ENCODE results near the gene MAPK1. TPM values are rescaled to one million over a fixed set of nuclear protein-coding genes. Genes with fewer than 3 reads are reported as not detected.

MAPK1 gene
- total RNA-seq, 1 donor from 2014 or later = 112 TPM

DNA sequence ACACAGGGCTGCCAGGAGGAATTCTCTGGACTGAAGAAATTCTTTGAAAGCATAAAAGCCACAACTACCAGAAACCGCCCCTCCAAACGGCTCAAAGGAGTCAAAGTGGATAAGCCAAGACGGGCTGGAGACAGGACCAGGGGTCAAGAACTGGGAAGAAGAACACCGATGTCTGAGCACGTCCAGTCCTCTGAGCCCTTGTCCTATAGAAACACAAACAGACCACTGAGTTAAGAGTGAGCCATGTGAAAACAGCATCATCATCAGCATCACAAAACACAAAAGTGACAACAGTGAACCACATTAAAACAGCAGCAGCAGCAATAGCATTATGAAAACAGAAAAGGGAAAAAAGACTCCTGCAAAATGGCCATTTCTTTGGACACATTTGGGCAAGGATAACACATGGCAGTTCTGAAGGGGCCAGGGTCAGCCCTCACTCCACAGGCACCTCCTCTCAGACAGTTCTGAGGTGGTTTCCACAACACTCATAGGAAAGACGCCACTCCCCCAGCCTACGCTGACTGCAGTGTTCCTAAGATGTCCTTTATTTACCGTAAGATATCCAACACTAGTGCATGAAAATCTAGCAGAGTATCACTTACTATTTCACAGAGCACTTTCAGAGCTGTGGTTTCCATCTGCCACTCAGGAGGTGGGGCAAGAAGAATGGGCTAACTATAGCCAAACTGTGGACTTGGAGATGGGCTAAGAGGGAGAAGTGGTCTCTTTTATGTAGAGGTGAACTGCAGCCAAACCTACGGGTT lies 103.2 kb downstream of the MAPK1 start:
- no peak for DNase-seq (ENCODE audit: extremely low spot score, unreplicated experiment)
- Mint-ChIP-seq H3K27me3 (no peaks in the 10 kb centered on the region), H3K36me3 (peaks cover 20% of the 10 kb centered on the region), H3K4me3 (no peak overlapping the region), H3K27ac (no peak overlapping the region), H3K9me3 (no peaks in the 10 kb centered on the region), H3K4me1 (ENCODE audit: unreplicated experiment) (no peaks in the 10 kb centered on the region)
- TF ChIP-seq, protein P1, sequence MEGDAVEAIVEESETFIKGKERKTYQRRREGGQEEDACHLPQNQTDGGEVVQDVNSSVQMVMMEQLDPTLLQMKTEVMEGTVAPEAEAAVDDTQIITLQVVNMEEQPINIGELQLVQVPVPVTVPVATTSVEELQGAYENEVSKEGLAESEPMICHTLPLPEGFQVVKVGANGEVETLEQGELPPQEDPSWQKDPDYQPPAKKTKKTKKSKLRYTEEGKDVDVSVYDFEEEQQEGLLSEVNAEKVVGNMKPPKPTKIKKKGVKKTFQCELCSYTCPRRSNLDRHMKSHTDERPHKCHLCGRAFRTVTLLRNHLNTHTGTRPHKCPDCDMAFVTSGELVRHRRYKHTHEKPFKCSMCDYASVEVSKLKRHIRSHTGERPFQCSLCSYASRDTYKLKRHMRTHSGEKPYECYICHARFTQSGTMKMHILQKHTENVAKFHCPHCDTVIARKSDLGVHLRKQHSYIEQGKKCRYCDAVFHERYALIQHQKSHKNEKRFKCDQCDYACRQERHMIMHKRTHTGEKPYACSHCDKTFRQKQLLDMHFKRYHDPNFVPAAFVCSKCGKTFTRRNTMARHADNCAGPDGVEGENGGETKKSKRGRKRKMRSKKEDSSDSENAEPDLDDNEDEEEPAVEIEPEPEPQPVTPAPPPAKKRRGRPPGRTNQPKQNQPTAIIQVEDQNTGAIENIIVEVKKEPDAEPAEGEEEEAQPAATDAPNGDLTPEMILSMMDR (conservative IDR thresholded peaks at IDR 0.05) = no peak

DNA sequence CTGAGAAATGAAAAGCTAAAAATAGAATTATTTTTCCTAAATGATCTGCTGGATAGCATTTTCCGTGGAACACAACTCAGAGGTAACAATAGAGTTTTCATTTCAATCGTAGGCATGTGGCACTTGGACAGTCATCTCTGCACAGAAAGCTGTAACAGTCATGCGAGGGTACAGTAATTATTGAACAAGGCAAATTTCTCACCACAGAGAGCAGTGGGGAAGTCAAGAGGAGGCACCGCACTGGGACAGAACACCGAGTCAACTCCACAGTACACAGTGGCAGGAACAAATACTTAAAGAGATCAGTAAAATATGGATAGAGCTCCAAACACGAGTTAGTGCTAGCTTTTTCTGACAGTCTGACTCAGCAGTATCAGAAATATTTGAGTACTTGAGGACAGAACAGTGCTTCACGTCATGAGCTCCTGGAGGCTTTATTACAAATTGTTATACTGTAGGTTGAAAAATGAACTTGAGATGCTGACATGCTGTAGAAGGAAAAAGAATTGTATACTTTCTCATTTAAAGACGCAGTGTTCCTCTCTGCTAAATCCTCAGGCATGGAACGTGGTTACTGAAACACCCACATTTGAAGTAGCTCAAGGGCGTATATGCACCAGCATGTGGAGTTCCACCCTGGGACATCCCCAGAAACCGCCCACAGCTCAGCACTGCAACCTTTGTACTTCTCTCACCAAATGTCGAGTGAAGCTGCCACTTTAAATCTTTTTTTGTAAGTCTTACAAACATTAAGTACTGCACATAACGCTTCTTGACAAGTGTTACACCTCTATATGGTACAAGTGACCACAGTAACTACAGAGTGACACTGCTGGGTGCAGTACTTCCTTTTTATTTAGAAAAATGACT lies 104.5 kb downstream of the MAPK1 start:
- no peak for DNase-seq (ENCODE audit: extremely low spot score, unreplicated experiment)
- TF ChIP-seq, protein P1 (conservative IDR thresholded peaks at IDR 0.05) = no peak
- H3K9me3 Mint-ChIP-seq = no peaks in the 10 kb centered on the region
- H3K27me3 Mint-ChIP-seq = no peaks in the 10 kb centered on the region
- peak overlapping the region; percentile 18 for H3K27ac Mint-ChIP-seq
- peaks cover 22% of the 10 kb centered on the region for H3K36me3 Mint-ChIP-seq
- no peak overlapping the region for H3K4me3 Mint-ChIP-seq
- no peaks in the 10 kb centered on the region for H3K4me1 Mint-ChIP-seq (ENCODE audit: unreplicated experiment)

DNA sequence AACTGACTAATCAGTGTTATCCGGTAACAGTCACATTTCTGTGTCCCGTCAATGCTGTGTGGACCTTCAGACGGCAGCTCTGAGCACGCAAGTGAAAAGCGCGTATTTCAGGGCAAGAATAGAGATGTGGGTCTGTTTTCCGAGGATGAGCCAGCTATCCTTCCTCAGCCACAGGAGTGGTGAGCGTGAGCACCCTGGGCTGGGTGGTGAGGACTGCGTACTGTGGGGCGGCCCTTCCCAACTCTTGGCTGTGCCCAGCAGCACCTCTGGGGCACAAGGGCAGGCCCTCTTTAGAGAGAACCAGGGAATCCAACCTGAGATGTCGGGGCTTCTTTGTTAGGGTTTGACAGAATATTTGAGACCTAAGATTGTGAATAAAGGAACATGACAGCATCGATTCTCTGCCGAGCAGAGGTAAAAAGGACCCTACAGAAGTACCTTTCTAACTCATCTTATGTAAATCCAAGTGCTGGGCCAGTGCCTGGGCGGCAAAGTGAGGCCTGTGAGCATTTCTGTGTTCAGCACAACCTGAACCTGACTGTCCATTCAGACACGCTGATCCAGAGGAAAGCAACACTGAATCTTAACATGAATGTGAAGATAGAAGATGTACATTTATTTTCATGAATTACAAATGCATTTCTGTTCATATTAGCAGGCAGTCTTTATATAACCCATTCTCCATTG lies 105.3 kb downstream of the MAPK1 start:
- TF ChIP-seq, protein P1 (conservative IDR thresholded peaks at IDR 0.05) = no peak
- Mint-ChIP-seq H3K36me3 (peaks cover 18% of the 10 kb centered on the region), H3K4me3 (no peak overlapping the region), H3K27ac (no peak overlapping the region), H3K4me1 (ENCODE audit: unreplicated experiment) (no peaks in the 10 kb centered on the region), H3K9me3 (no peaks in the 10 kb centered on the region), H3K27me3 (no peaks in the 10 kb centered on the region)
- DNase-seq (ENCODE audit: extremely low spot score, unreplicated experiment) = no peak

DNA sequence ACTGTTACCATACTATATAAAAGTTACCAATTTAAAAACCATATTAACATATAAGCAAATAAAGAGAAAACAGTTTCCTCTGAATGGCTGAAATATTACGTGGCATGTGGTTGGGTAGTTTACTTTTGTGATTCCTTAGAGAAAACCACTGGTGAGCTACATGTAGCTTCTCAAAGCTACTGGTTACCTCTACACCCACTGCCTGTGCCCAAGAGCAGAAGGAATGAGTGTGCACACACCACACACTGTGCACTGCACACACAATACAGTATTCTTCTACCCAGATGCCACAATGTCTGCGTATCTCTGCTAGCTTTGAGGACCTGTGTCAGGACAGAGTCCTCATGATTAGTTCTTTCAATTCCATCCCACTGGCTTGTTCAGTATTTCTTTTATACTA lies 106.4 kb downstream of the MAPK1 start:
- Mint-ChIP-seq H3K27ac (no peak overlapping the region), H3K4me3 (no peak overlapping the region), H3K9me3 (no peaks in the 10 kb centered on the region), H3K36me3 (peaks cover 13% of the 10 kb centered on the region), H3K4me1 (ENCODE audit: unreplicated experiment) (peaks cover under 1% of the 10 kb centered on the region), H3K27me3 (no peaks in the 10 kb centered on the region)
- TF ChIP-seq, protein P1 (conservative IDR thresholded peaks at IDR 0.05) = no peak
- DNase-seq (ENCODE audit: extremely low spot score, unreplicated experiment) = no peak

DNA sequence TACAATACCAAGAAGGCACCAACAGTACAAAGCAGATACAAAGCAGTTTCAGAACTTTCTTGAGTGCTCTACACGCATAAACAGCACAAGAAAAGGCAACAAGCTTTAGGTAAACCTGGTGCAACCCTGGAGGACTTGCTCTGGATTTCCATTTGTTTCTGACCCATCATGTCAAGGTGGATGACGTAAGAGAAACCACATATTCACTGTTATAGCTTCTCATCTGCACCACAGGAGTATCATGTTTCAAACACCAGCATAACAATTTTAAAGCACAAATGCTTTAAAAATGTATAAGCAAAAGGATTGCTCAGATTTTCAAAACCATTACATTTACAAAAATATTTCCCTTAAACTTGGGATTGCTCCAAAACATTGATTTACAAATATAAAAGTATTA lies 106.8 kb downstream of the MAPK1 start:
- H3K9me3 Mint-ChIP-seq = no peaks in the 10 kb centered on the region
- no peak overlapping the region for H3K27ac Mint-ChIP-seq
- peaks cover 5% of the 10 kb centered on the region for H3K4me1 Mint-ChIP-seq (ENCODE audit: unreplicated experiment)
- H3K27me3 Mint-ChIP-seq = no peaks in the 10 kb centered on the region
- DNase-seq (ENCODE audit: extremely low spot score, unreplicated experiment) = no peak
- TF ChIP-seq, protein P1 (conservative IDR thresholded peaks at IDR 0.05) = no peak
- peaks cover 12% of the 10 kb centered on the region for H3K36me3 Mint-ChIP-seq
- no peak overlapping the region for H3K4me3 Mint-ChIP-seq
